Tibial nerve (tissue), 4 donors: ENCODE measurements around the gene PIGZ. TPM values are rescaled to one million over a fixed set of nuclear protein-coding genes. Genes with fewer than 3 reads are reported as not detected.

ENCODE experiments used
- DNase-seq, 2 donors: peaks; one replicate each; pipeline ENCODE4 v3.0.0-alpha.2; 2019; ENCODE audit warnings: low spot score in 2 of 2
- H3K27ac ChIP-seq, 4 donors: fragments of 200-600 bp; sonication (generic) in 3 of 4; one replicate each; pipeline ENCODE4 v1.5.1; 2017 to 2019; ENCODE audit warnings: mild to moderate bottlenecking in 1 of 4
- H3K27me3 ChIP-seq, 2 donors: fragments of 200-600 bp; sonication (generic) in 1 of 2; one replicate each; pipeline versions ENCODE4 v1.5.1 to v1.6.0; 2017 to 2019
- H3K36me3 ChIP-seq, 3 donors: fragments of 200-600 bp; sonication (generic); one replicate each; pipeline ENCODE4 v1.5.1; 2018 to 2019
- H3K4me1 ChIP-seq, 4 donors: fragments of 200-600 bp; sonication (generic) in 3 of 4; one replicate each; pipeline ENCODE4 v1.5.1; 2017 to 2019
- H3K4me3 ChIP-seq, 4 donors: fragments of 200-600 bp; sonication (generic) in 3 of 4; one replicate each; pipeline ENCODE4 v1.5.1; 2017 to 2019; ENCODE audit warnings: mild to moderate bottlenecking in 1 of 4, moderate library complexity in 1 of 4
- H3K9me3 ChIP-seq, 4 donors: fragments of 200-600 bp; sonication (generic) in 3 of 4; one replicate each; pipeline ENCODE4 v1.5.1; 2017 to 2019
- CTCF ChIP-seq, 5 experiments: fragments of 200-600 bp in 3 of 5; fragments of 450-650 bp in 2 of 5; sonication (generic) in 3 of 5; IDR thresholded peaks; one replicate each; pipeline ENCODE4 v1.5.1; 2016 to 2019; ENCODE audit warnings: antibody characterized with exemption in 5 of 5, mild to moderate bottlenecking in 3 of 5, moderate library complexity in 2 of 5
- EP300 ChIP-seq, 2 donors: sonication (generic); formaldehyde crosslinking; IDR thresholded peaks; one replicate each; pipeline ENCODE4 v1.6.1; 2017; ENCODE audit warnings: antibody characterized with exemption in 2 of 2, mild to moderate bottlenecking in 1 of 2
- POLR2A ChIP-seq, 2 donors: fragments of 450-650 bp; IDR thresholded peaks; one replicate each; pipeline ENCODE4 v1.6.1; 2017; ENCODE audit warnings: antibody characterized with exemption in 2 of 2, mild to moderate bottlenecking in 2 of 2, moderate library complexity in 2 of 2
- WGBS, 2 donors: methylation state at CpG; one replicate each; pipeline ENCODE4 v1.1.5; 2018; 5-methylcytosine and 5-hydroxymethylcytosine counted together
- total RNA-seq, 4 donors: library from RNA; depleted of rRNA; stranded (reverse); fragments of >200 nt; gene quantifications; one replicate each; pipeline ENCODE4 v1.1.0, GENCODE V29; 2016

The PIGZ gene
- total RNA-seq, 4 donors from 2014 or later = 14.9 to 31.8 (median 25.7) TPM

GRCh38 chr3:196927571-196928453, 40.8 kb downstream of the PIGZ start:
- Histone ChIP-seq H3K9me3 (no peaks in the 10 kb centered on the region), H3K36me3 (peaks cover 0 to 75% (median 0%) of the 10 kb centered on the region in 3 donors), H3K27ac (no peak overlapping the region), H3K4me1 (no peaks in the 10 kb centered on the region), H3K4me3 (no peak overlapping the region), H3K27me3 (no peaks in the 10 kb centered on the region)
- WGBS, 2 donors = 90% methylated on average over 7 of the region's 7 CpGs
- no peak for DNase-seq
- no peak for TF ChIP-seq POLR2A (IDR thresholded peaks at IDR 0.05)
- TF ChIP-seq EP300 (IDR thresholded peaks at IDR 0.05) = no peak
- TF ChIP-seq CTCF (IDR thresholded peaks at IDR 0.05) = no peak

GRCh38 chr3:196920733-196921132, 47.9 kb downstream of the PIGZ start:
- H3K4me1 ChIP-seq = no peaks in the 10 kb centered on the region
- peaks cover 0 to 43% (median 0%) of the 10 kb centered on the region in 3 donors for H3K36me3 ChIP-seq
- H3K27me3 ChIP-seq = no peaks in the 10 kb centered on the region
- peak in 1 of 2 donors; percentile 51 for TF ChIP-seq EP300 (IDR thresholded peaks at IDR 0.05)
- no peak for TF ChIP-seq POLR2A (IDR thresholded peaks at IDR 0.05)
- TF ChIP-seq CTCF (IDR thresholded peaks at IDR 0.05) = no peak
- DNase-seq = no peak
- WGBS, 2 donors = 67 to 77% methylated on average over 2 of the region's 2 CpGs
- H3K27ac ChIP-seq = no peak overlapping the region
- peaks cover 0 to 7% (median 0%) of the 10 kb centered on the region in 4 donors for H3K9me3 ChIP-seq
- H3K4me3 ChIP-seq = no peak overlapping the region

DNA sequence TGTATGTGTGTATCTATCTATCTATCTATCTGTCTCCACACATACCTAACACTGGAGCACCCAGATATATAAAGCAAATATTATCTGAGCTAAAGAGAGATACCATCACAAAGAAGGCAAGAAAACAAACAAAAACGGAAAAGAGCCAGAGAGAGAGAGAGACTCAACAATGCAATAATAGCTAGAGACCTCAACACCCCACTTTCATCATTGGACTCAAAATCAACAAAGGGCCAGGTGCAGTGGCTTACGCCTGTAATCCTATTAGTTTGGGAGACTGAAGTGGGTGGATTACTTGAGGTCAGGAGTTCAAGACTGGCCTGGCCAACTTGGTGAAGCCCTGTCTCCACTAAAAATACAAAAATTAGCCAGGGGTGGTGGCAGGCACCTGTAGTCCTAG, 49.7 kb downstream of the PIGZ start:
- TF ChIP-seq POLR2A (IDR thresholded peaks at IDR 0.05) (no peak), CTCF (IDR thresholded peaks at IDR 0.05) (no peak), EP300 (IDR thresholded peaks at IDR 0.05) (no peak)
- 85 to 89% methylated on average over 2 of the region's 2 CpGs for WGBS, 2 donors
- no peak overlapping the region for H3K4me3 ChIP-seq
- peaks cover 0 to 7% (median 0%) of the 10 kb centered on the region in 4 donors for H3K9me3 ChIP-seq
- no peak overlapping the region for H3K27ac ChIP-seq
- peaks cover 0 to 49% (median 0%) of the 10 kb centered on the region in 3 donors for H3K36me3 ChIP-seq
- H3K27me3 ChIP-seq = no peaks in the 10 kb centered on the region
- H3K4me1 ChIP-seq = no peaks in the 10 kb centered on the region
- DNase-seq = no peak

DNA sequence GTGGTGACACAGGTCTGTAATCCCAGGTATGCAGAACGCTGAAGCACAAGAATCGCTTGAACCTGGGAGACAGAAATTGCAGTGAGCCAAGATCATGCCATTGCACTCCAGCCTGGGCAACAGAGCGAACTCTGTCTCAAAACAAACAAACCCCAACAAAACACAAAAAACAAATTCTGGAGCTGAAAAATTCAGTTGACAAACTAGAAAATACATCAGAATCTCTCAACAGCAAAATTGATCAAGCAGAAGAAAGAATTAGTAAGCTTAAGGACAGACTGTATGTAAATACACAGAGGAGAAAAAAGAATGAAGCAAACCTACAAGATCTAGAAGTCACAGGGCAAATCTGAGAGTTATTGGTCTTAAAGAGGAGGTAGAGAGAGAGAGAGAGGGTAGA, 51.6 kb downstream of the PIGZ start:
- peaks cover 0 to 7% (median 0%) of the 10 kb centered on the region in 4 donors for H3K9me3 ChIP-seq

More for the DNA sequence above, 51.6 kb downstream of the PIGZ start:
- TF ChIP-seq POLR2A (IDR thresholded peaks at IDR 0.05) (no peak), CTCF (IDR thresholded peaks at IDR 0.05) (no peak), EP300 (IDR thresholded peaks at IDR 0.05) (no peak)
- H3K27ac ChIP-seq = no peak overlapping the region
- no peaks in the 10 kb centered on the region for H3K4me1 ChIP-seq
- 97 to 98% methylated on average over 3 of the region's 3 CpGs for WGBS, 2 donors
- no peak for DNase-seq
- H3K4me3 ChIP-seq = no peak overlapping the region
- H3K27me3 ChIP-seq = no peaks in the 10 kb centered on the region
- H3K36me3 ChIP-seq = peaks cover 0 to 36% (median 0%) of the 10 kb centered on the region in 3 donors
